D721Med (cell line): ENCODE measurements around the gene SLC17A2.
"Not testable (repeated sequence)": the region's sequence is repeated elsewhere in the genome, so short reads cannot be mapped to it uniquely, and the experiment has no call there.

ENCODE experiments used
- DNase-seq: peaks from one replicate; pipeline ENCODE4 v3.0.0; 2011; ENCODE audit warnings: low spot score; ENCODE audit not compliant: insufficient read length
- FAIRE-seq: peaks from 2 replicates; lab custom pipeline; 2011; peaks lifted over from hg19 to GRCh38; lab: Jason Lieb, UNC
- CTCF ChIP-seq: IDR thresholded peaks from 2 replicates; pipeline ENCODE4 v1.5.1; 2012; ENCODE audit warnings: mild to moderate bottlenecking, control low read depth; ENCODE audit not compliant: insufficient read depth; ENCODE audit errors: missing control alignments

Gene SLC17A2

GRCh38 chr6:25942561-25943147, 12.2 kb upstream of the SLC17A2 start:
- no peak for DNase-seq
- TF ChIP-seq CTCF, result peak; percentile 63
- peak; percentile 51 for FAIRE-seq

- no peak for DNase-seq
- no peak for TF ChIP-seq CTCF
- no peak for FAIRE-seq
Observed at GRCh38 chr6:25939593-25939992, 9.1 kb upstream of the SLC17A2 start.

GRCh38 chr6:25935953-25936352, 5.5 kb upstream of the SLC17A2 start:
- FAIRE-seq (no peak), DNase-seq (no peak)
- TF ChIP-seq CTCF, result no peak

- DNase-seq (no peak), FAIRE-seq (no peak)
- no peak for TF ChIP-seq CTCF
Observed at GRCh38 chr6:25934735-25935313, 4.3 kb upstream of the SLC17A2 start.

- no peak for TF ChIP-seq CTCF
- DNase-seq (no peak), FAIRE-seq (no peak)
Observed at GRCh38 chr6:25934156-25934555, 3.7 kb upstream of the SLC17A2 start.

- no peak for TF ChIP-seq CTCF
- no peak for DNase-seq
- FAIRE-seq, result no peak
Observed at GRCh38 chr6:25931411-25931709, 869 bp upstream of the SLC17A2 start.

GRCh38 chr6:25929785-25930184, 706 bp downstream of the SLC17A2 start:
- FAIRE-seq, DNase-seq: not testable (repeated sequence)
